GM12878 (cell line): ENCODE results near the gene IGSF8. TPM values are rescaled to one million over a fixed set of nuclear protein-coding genes. Genes with fewer than 3 reads are reported as not detected.

Experiments used
- ATAC-seq: fragments of 200-7000 bp; cut with Tn5 transposase; 3 replicates; pipeline ENCODE4 v1.9.1; 2020; ENCODE audit warnings: mild to moderate bottlenecking, moderate library complexity
- BruUV-seq: library from RNA; stranded (reverse); fragments of 400-500 nt; replicated peaks from 2 replicates; lab custom pipeline; 2021; lab: Mats Ljungman, UMichigan
- CTCF ChIA-PET: fragments of 300-600 bp; sonication (Branson Sonifier 250); formaldehyde crosslinking; extraction: SDS; loops from one replicate; lab custom pipeline; 2021; ENCODE audit warnings: inconsistent platforms; lab: Yijun Ruan, JAX
- POLR2A ChIA-PET: fragments of 350-600 bp; formaldehyde crosslinking; extraction: SDS; loops from one replicate; lab custom pipeline; 2021; ENCODE audit warnings: inconsistent platforms; lab: Charles Lee
- RAD21 ChIA-PET: fragments of 300-600 bp; sonication (Branson Sonifier 250); formaldehyde crosslinking; loops from one replicate; lab custom pipeline; 2023; ENCODE audit warnings: antibody characterized with exemption; ENCODE audit not compliant: unreplicated experiment; lab: Charles Lee
- SMC1A ChIA-PET: fragments of 300-600 bp; sonication (Branson Sonifier 250); formaldehyde crosslinking; loops from one replicate; lab custom pipeline; 2023; ENCODE audit not compliant: unreplicated experiment, uncharacterized antibody; lab: Charles Lee
- DNase-seq: peaks from one replicate; pipeline ENCODE4 v3.0.0-alpha.2; 2011; ENCODE audit warnings: low read depth, low spot score
- FAIRE-seq: peaks from 3 replicates; lab custom pipeline; 2011; peaks lifted over from hg19 to GRCh38; lab: Jason Lieb, UNC
- H2AFZ ChIP-seq: 2 replicates; pipeline ENCODE4 v1.6.0; 2011; ENCODE audit warnings: low read depth, low read length, control low read depth; ENCODE audit not compliant: control insufficient read depth
- H3K27ac ChIP-seq: 2 replicates; pipeline ENCODE4 v1.5.1; 2011; ENCODE audit warnings: control low read depth; ENCODE audit not compliant: control insufficient read depth, insufficient read depth
- H3K27me3 ChIP-seq, 2 experiments: replicated peaks in 1 of 2; 2 replicates each; pipeline versions ENCODE4 v1.6.0 to v1.6.1; 2011; ENCODE audit warnings: low read length in 1 of 2; ENCODE audit not compliant: control insufficient read depth in 2 of 2, insufficient read depth in 2 of 2
- H3K36me3 ChIP-seq, 2 experiments: 2 replicates each; pipeline ENCODE4 v1.5.1; 2011; ENCODE audit warnings: low read length in 1 of 2; ENCODE audit not compliant: control insufficient read depth in 2 of 2, insufficient read depth in 2 of 2
- H3K4me1 ChIP-seq: 2 replicates; pipeline ENCODE4 v1.6.1; 2011; ENCODE audit warnings: mild to moderate bottlenecking, low read length, moderate library complexity, mixed read lengths; ENCODE audit not compliant: control insufficient read depth, insufficient read depth
- H3K4me2 ChIP-seq: 2 replicates; pipeline ENCODE4 v1.6.0; 2011; ENCODE audit warnings: control low read depth; ENCODE audit not compliant: control insufficient read depth, insufficient read depth
- H3K4me3 ChIP-seq: fragments of 200-600 bp; sonication (generic); 2 replicates; pipeline ENCODE4 v1.5.1; 2016
- H3K79me2 ChIP-seq: 2 replicates; pipeline ENCODE4 v1.6.0; 2011; ENCODE audit warnings: low read length; ENCODE audit not compliant: control insufficient read depth, insufficient read depth
- H3K9ac ChIP-seq: 2 replicates; pipeline ENCODE4 v1.8.0; 2011; ENCODE audit warnings: low read length, control low read depth, mixed read lengths; ENCODE audit not compliant: control insufficient read depth, insufficient read depth
- H3K9me3 ChIP-seq: replicated peaks from 3 replicates; pipeline ENCODE4 v1.5.1; 2011; ENCODE audit warnings: mild to moderate bottlenecking, low read length; ENCODE audit not compliant: control insufficient read depth, insufficient read depth
- H4K20me1 ChIP-seq: 2 replicates; pipeline ENCODE4 v1.6.0; 2011; ENCODE audit not compliant: control insufficient read depth, insufficient read depth
- EGR1 ChIP-seq, 2 experiments: IDR thresholded peaks; 1 replicate in 1 of 2; 2 replicates in 1 of 2; pipeline ENCODE4 v1.6.1; 2011 to 2012; ENCODE audit warnings: low read depth in 2 of 2, low read length in 2 of 2, borderline replicate concordance in 1 of 2, mild to moderate bottlenecking in 1 of 2, moderate library complexity in 1 of 2
- KDM1A ChIP-seq: fragments of 200-600 bp; sonication (generic); IDR thresholded peaks from 2 replicates; pipeline ENCODE4 v1.6.1; 2016; ENCODE audit warnings: borderline replicate concordance
- PAX8 ChIP-seq: fragments of 450-650 bp; IDR thresholded peaks from 2 replicates; pipeline ENCODE4 v1.6.1; 2017; ENCODE audit warnings: mild to moderate bottlenecking, moderate library complexity
- RBBP5 ChIP-seq: fragments of 200-600 bp; sonication (generic); conservative IDR thresholded peaks from 2 replicates; pipeline ENCODE4 v1.6.1; 2016
- SREBF1 ChIP-seq: IDR thresholded peaks from 2 replicates; pipeline ENCODE4 v1.6.1; 2012; ENCODE audit warnings: mild to moderate bottlenecking, low read length
- SUPT20H ChIP-seq: IDR thresholded peaks from 2 replicates; pipeline ENCODE4 v1.6.1; 2011; ENCODE audit warnings: low read depth, mild to moderate bottlenecking, low read length, moderate library complexity, borderline replicate concordance; ENCODE audit not compliant: control insufficient read depth
- YBX1 ChIP-seq: fragments of 450-650 bp; IDR thresholded peaks from 2 replicates; pipeline ENCODE4 v1.6.1; 2016; ENCODE audit warnings: antibody characterized with exemption
- ZNF217 ChIP-seq: fragments of 450-650 bp; IDR thresholded peaks from 2 replicates; pipeline ENCODE4 v1.6.1; 2017; ENCODE audit warnings: antibody characterized with exemption, mild to moderate bottlenecking
- WGBS: methylation state at CpG from one replicate; pipeline ENCODE4 v1.1.6; 2016; ENCODE audit warnings: low lambda C conversion rate; ENCODE audit not compliant: insufficient replicate concordance, insufficient coverage; ENCODE audit errors: missing lambda C conversion rate; 5-methylcytosine and 5-hydroxymethylcytosine counted together
- in situ Hi-C: fragments of 300-500 bp; cut with MboI; formaldehyde crosslinking; loops from 9 replicates; pipeline ENCODE4 v1.14.3; 2018; ENCODE audit warnings: mixed read lengths
- intact Hi-C: fragments of 100-400 bp; cut with micrococcal nuclease; formaldehyde crosslinking; loops from one replicate; pipeline ENCODE4 v1.14.2; 2022; ENCODE audit not compliant: unreplicated experiment
- polyA plus RNA-seq, 11 experiments: library from polyadenylated mRNA; depleted of rRNA in 4 of 11; unstranded in 6 of 11; stranded (reverse) in 5 of 11; fragments of >200 nt; fragmentation: Nextera tagmentation in 4 of 11; fragmentation: Illumina TruSeq in 1 of 11; extraction: Ambion mirVana in 4 of 11; extraction: Trizol in 1 of 11; gene quantifications; 1 replicate in 1 of 11; 2 replicates in 10 of 11; pipeline versions ENCODE4 v1.2.1 to v1.2.3, GENCODE V29; 2011 to 2016; ENCODE audit warnings: inconsistent platforms in 2 of 11, missing spikeins in 2 of 11, low read depth in 1 of 11
- total RNA-seq, 4 experiments: library from RNA; depleted of rRNA in 3 of 4; stranded (reverse); fragments of >200 nt in 3 of 4; fragmentation: Illumina TruSeq in 1 of 4; extraction: Trizol in 1 of 4; gene quantifications; 2 replicates each; pipeline versions ENCODE4 v1.2.1 to v1.2.3, GENCODE V29; 2013 to 2021
- TF ChIP-seq, protein P1 (sequence below): IDR thresholded peaks from 2 replicates; pipeline ENCODE4 v1.6.1; 2012; ENCODE audit warnings: low read depth, low read length, improper control_type of control experiment
- TF ChIP-seq, protein P2 (sequence below): fragments of 450-650 bp; IDR thresholded peaks from 2 replicates; pipeline ENCODE4 v1.6.1; 2017; ENCODE audit warnings: low read depth, mild to moderate bottlenecking, moderate library complexity

The IGSF8 gene
- total and polyA plus RNA-seq, 10 of the 15 experiments (the other 5 are each of a cell fraction or from before 2014, with no cell fraction given), result 0.64 to 24.7 (median 13.9) TPM

DNA sequence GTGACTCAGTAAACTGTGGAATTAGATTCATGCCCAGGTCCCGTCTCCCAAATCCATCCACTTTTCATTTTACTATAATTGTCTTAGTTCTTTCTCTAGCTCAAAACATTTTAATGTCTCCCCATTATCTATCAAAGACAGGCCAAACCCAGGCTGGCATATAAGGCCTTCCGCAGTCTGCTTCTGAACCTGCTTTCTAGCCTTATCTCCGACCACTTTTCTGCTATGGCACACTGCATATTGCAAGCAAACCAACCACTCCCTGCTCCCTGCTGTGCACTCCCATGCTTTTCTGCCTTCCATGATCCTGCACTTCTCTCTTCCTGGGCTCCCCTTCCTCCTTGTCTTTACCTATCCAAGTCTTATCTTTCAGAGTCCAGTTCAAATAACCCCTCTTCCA lies 49.3 kb downstream of the IGSF8 start:
- ChIA-PET CTCF (interaction anchor here (1.0 to 49.8 kb wide), 3 partner anchors 12 to 42 kb away, joined by 3 to 1035 read pairs (median 3); partner anchors contain the start of genes IGSF8, KCNJ10 and KCNJ9), RAD21 (no interaction called here)

DNA sequence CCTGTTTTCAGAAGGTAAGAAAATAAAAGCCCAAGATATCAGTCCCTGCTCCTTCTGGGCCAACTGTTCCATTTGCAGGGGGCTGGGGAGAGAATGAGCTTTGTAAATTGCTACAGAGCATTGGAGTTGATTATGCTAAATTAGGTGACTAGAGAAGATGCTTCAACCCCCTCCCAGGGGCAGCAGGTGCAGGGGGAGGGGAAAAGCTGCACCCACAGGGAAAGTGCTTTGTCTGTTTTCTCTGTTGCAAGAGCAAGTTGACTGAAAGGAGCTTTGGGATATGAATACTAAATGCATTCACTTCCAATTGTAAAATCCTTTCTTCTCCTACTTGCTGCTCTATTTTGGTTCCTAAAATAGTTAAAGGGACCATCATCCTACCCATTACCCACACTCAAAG lies 50.1 kb downstream of the IGSF8 start:
- no TSS peak for BruUV-seq
- H3K4me2 ChIP-seq, result no peak overlapping the region

More for the DNA sequence above, 49.3 kb downstream of the IGSF8 start:
- DNase-seq (no peak), ATAC-seq (no peak), FAIRE-seq (no peak)
- Histone ChIP-seq H3K4me3 (no peak overlapping the region), H2AFZ (no peak overlapping the region), H3K9ac (no peak overlapping the region), H3K27ac (no peak overlapping the region), H3K4me2 (no peak overlapping the region), H3K4me1 (peaks cover 11% of the 10 kb centered on the region), H3K79me2 (no peaks in the 10 kb centered on the region), H3K27me3 (peaks cover 3 to 8% of the 10 kb centered on the region in 2 experiments), H3K36me3 (no peaks in the 10 kb centered on the region), H4K20me1 (no peaks in the 10 kb centered on the region), H3K9me3 (no peaks in the 10 kb centered on the region)
- 31% methylated on average over 3 of the region's 3 CpGs for WGBS
- no TSS peak for BruUV-seq
- in situ Hi-C loops, result no loop called here
- TF ChIP-seq PAX8, result no peak
- TF ChIP-seq RBBP5, result no peak
- no peak for TF ChIP-seq ZNF217
- TF ChIP-seq, protein P1, sequence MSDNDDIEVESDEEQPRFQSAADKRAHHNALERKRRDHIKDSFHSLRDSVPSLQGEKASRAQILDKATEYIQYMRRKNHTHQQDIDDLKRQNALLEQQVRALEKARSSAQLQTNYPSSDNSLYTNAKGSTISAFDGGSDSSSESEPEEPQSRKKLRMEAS, result no peak
- TF ChIP-seq SREBF1, result no peak
- TF ChIP-seq KDM1A, result no peak
- no peak for TF ChIP-seq EGR1 (IDR thresholded peaks at IDR 0.05; ENCODE audit: borderline replicate concordance in 1 of 2, low read depth in 2 of 2, low read length in 2 of 2)
- SMC1A ChIA-PET, result interaction anchor here (6.5 kb wide), 1 partner anchor 30 kb away, joined by 89 read pairs; the partner anchor contains the start of gene KCNJ9
- intact Hi-C loops, result no loop called here
- POLR2A ChIA-PET, result no interaction called here

More for the DNA sequence above, 50.1 kb downstream of the IGSF8 start:
- no peak overlapping the region for H3K4me3 ChIP-seq
- no peaks in the 10 kb centered on the region for H3K9me3 ChIP-seq
- no peaks in the 10 kb centered on the region for H4K20me1 ChIP-seq
- FAIRE-seq (no peak), DNase-seq (no peak), ATAC-seq (no peak)
- H3K36me3 ChIP-seq, result no peaks in the 10 kb centered on the region
- intact Hi-C loops (no loop called here), in situ Hi-C loops (no loop called here)
- peaks cover 11% of the 10 kb centered on the region for H3K4me1 ChIP-seq
- CTCF ChIA-PET, result interaction anchor here (1.0 to 49.8 kb wide), 6 partner anchors 11 to 204 kb away, joined by 3 to 1035 read pairs (median 26); partner anchors contain the start of genes IGSF8, KCNJ10, KCNJ9 and PIGM
- no peak overlapping the region for H3K9ac ChIP-seq
- SMC1A ChIA-PET, result interaction anchor here (3.0 to 6.5 kb wide), 2 partner anchors 15 to 31 kb away, joined by 11 to 89 read pairs; partner anchors contain the start of gene KCNJ9
- TF ChIP-seq, protein P2, sequence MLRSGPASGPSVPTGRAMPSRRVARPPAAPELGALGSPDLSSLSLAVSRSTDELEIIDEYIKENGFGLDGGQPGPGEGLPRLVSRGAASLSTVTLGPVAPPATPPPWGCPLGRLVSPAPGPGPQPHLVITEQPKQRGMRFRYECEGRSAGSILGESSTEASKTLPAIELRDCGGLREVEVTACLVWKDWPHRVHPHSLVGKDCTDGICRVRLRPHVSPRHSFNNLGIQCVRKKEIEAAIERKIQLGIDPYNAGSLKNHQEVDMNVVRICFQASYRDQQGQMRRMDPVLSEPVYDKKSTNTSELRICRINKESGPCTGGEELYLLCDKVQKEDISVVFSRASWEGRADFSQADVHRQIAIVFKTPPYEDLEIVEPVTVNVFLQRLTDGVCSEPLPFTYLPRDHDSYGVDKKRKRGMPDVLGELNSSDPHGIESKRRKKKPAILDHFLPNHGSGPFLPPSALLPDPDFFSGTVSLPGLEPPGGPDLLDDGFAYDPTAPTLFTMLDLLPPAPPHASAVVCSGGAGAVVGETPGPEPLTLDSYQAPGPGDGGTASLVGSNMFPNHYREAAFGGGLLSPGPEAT, result no peak
- TF ChIP-seq SUPT20H (no peak), YBX1 (no peak)
- peaks cover 1 to 5% of the 10 kb centered on the region in 2 experiments for H3K27me3 ChIP-seq
- POLR2A ChIA-PET, result interaction anchor here (0.6 kb wide), 1 partner anchor 241 kb away, joined by 5 read pairs; no protein-coding TSS in a partner anchor
- H3K27ac ChIP-seq, result no peak overlapping the region
- H3K79me2 ChIP-seq, result no peaks in the 10 kb centered on the region
- RAD21 ChIA-PET, result no interaction called here
- no peak overlapping the region for H2AFZ ChIP-seq
